ENCODE measurements around the gene SLC17A2.

The SLC17A2 gene

DNA sequence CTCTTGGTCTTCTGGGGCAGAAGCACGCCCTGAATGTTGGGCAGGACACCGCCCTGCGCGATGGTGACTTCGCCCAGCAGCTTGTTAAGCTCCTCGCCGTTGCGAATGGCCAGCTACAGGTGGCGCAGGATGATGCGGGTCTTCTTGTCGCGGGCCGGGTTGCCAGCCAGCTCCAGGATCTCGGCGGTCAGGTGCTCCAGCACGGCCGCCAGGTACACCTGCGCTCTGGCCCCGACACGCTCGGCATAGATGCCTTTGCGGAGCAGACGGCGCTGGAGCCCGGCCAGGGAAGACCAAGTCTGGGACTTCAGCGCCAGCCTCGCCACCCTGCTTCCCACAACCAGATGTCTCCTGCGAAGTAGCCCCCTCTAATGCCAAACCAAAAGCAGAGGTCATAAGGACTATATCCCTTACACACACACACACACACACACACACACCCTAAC is 48.4 kb downstream of the SLC17A2 start:
- no peak for DNase-seq

DNA sequence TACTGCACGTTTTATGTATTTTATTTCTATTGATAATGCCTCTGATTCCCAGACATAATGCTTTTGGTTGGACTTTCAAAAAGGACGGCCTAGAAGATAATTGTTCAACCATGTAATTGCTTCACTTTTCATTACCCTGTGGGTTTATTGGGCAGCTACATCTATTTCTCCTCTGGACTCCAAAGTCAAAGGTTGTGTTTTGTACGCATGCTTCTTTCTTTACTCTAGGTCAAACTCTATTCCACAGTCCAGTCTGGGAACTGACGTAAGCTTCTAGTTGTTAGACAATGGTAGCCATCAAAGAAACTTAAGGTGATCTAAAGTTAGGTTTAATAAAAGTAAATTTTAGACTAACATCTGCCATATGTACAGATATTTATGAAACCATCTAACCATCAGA is 49.9 kb downstream of the SLC17A2 start:
- DNase-seq = no peak

GRCh38 chr6:25878721-25879322 is 51.7 kb downstream of the SLC17A2 start:
- DNase-seq = no peak

DNA sequence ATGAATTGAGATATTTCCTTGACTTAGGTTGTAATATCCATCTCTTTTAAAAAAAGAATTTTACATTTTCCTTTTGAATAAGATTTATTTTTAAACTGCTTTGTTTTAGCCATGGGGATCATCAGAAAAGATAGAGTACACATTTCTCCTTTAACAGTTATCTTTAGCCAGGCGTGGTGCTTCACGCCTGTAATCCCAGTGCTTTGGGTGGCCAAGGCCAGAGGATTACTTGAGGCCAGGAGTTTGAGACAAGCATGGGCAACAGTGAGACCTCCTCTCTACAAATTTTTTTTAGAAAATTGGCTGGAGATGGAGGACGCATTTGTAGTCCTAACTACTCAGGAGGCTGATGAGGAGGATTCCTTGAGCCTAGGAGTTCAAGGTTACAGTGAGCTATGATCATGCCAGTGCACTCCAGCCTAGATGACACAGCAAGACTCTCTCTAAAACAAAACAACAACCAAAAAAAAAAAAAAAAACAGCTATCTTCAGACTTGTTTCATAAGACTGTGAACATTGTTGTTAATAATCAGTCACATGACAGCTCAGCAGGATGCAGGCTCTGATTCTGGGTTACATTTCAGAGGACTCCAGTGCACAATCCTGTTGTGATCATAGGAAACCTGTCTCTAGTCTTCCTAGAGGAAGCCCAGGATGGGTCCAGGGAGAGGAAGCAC is 54.4 kb downstream of the SLC17A2 start:
- DNase-seq = no peak

DNA sequence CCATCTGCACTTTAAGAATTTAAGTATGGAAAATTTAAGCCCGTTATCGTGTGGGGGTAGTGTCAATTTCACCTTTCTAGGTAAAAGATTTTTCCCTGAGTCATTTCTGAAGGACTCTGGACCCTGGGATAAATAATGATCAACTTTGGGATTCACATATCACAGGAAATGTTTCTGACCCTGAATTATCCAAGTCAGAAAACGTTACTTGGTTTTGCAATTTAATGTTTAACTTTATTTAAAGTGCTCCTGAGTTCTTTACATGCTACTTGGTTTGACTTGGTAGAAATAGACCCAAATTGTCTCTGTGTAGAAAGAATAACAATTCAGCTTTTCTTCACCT is 55.0 kb downstream of the SLC17A2 start:
- no peak for DNase-seq

GRCh38 chr6:25874822-25875562 is 55.5 kb downstream of the SLC17A2 start:
- no peak for DNase-seq

- no peak for DNase-seq
These were observed 56.4 kb downstream of the SLC17A2 start, which contains the start of gene SLC17A3 for GRCh38 chr6:25874118-25874517. Gene SLC17A3 (minus strand): TSS chr6:25874243. CDS start chr6:25868387, 5,856 bp downstream.

GRCh38 chr6:25872814-25873213 is 57.7 kb downstream of the SLC17A2 start:
- DNase-seq = no peak

- no peak for DNase-seq
These were observed 60.7 kb downstream of the SLC17A2 start for GRCh38 chr6:25869840-25870239.

GRCh38 chr6:25868436-25869183 is 61.9 kb downstream of the SLC17A2 start:
- no peak for DNase-seq

- DNase-seq = no peak
These were observed 64.5 kb downstream of the SLC17A2 start for GRCh38 chr6:25866011-25866410.

GRCh38 chr6:25863360-25863759 is 67.1 kb downstream of the SLC17A2 start:
- no peak for DNase-seq

Data from NCI-H2171 treated with DMSO at 0.1 percent for 48 hours (cell line).